ENCODE data around the gene ANKS3.

- TF ChIP-seq TAF1 (IDR thresholded peaks at IDR 0.05; ENCODE audit: low read depth, low read length) (no peak), JUN (IDR thresholded peaks at IDR 0.05; ENCODE audit: low read depth, low read length) (no peak), RXRA (IDR thresholded peaks at IDR 0.05; ENCODE audit: insufficient read depth, low read depth, low read length) (no peak), MAFK (IDR thresholded peaks at IDR 0.05; ENCODE audit: low read depth, low read length) (no peak), CHD2 (IDR thresholded peaks at IDR 0.05; ENCODE audit: low read length) (no peak), ASH2L (IDR thresholded peaks at IDR 0.05; ENCODE audit: low read length) (no peak), POLR2A (IDR thresholded peaks at IDR 0.05; ENCODE audit: control extremely low read depth in 1 of 2, low read depth in 2 of 2, low read length in 2 of 2) (no peak), CREB1 (IDR thresholded peaks at IDR 0.05) (no peak), CHD1 (IDR thresholded peaks at IDR 0.05; ENCODE audit: low read depth, low read length) (no peak), ATF3 (IDR thresholded peaks at IDR 0.05; ENCODE audit: insufficient read depth, low read depth, low read length) (no peak), GABPA (IDR thresholded peaks at IDR 0.05; ENCODE audit: borderline replicate concordance, insufficient read depth, low read length) (no peak), POLR2AphosphoS5 (IDR thresholded peaks at IDR 0.05; ENCODE audit: low read depth, low read length) (no peak)
- TF ChIP-seq, protein P1, sequence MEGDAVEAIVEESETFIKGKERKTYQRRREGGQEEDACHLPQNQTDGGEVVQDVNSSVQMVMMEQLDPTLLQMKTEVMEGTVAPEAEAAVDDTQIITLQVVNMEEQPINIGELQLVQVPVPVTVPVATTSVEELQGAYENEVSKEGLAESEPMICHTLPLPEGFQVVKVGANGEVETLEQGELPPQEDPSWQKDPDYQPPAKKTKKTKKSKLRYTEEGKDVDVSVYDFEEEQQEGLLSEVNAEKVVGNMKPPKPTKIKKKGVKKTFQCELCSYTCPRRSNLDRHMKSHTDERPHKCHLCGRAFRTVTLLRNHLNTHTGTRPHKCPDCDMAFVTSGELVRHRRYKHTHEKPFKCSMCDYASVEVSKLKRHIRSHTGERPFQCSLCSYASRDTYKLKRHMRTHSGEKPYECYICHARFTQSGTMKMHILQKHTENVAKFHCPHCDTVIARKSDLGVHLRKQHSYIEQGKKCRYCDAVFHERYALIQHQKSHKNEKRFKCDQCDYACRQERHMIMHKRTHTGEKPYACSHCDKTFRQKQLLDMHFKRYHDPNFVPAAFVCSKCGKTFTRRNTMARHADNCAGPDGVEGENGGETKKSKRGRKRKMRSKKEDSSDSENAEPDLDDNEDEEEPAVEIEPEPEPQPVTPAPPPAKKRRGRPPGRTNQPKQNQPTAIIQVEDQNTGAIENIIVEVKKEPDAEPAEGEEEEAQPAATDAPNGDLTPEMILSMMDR (IDR thresholded peaks at IDR 0.05; ENCODE audit: control extremely low read depth in 1 of 3, insufficient read depth in 1 of 3, low read depth in 1 of 3, low read length in 3 of 3), result no peak
Measured at GRCh38 chr16:4753227-4753626, 19.2 kb upstream of the ANKS3 start.

All from H1 (cell line).